IMR-90 (cell line): Measurements from ENCODE around the gene DLX6.

Experiments
- CEBPB ChIP-seq: IDR thresholded peaks from 2 replicates; pipeline ENCODE4 v1.6.1; 2012; ENCODE audit warnings: low read depth, low read length, improper control_type of control experiment
- CHD1 ChIP-seq: IDR thresholded peaks from 2 replicates; pipeline ENCODE4 v1.6.1; 2012; ENCODE audit warnings: low read depth, low read length, improper control_type of control experiment
- CTCF ChIP-seq: conservative IDR thresholded peaks from 2 replicates; pipeline ENCODE4 v1.5.1; 2012; ENCODE audit warnings: mild to moderate bottlenecking, low read depth, low read length, improper control_type of control experiment
- FOS ChIP-seq: fragments of 150-350 bp; IDR thresholded peaks from 2 replicates; pipeline ENCODE4 v1.6.1; 2016; ENCODE audit warnings: low read depth, low read length
- MAFK ChIP-seq: IDR thresholded peaks from 2 replicates; pipeline ENCODE4 v1.6.1; 2012; ENCODE audit warnings: low read depth, low read length, improper control_type of control experiment
- MAZ ChIP-seq: IDR thresholded peaks from 2 replicates; pipeline ENCODE4 v1.6.1; 2012; ENCODE audit warnings: low read depth, mild to moderate bottlenecking, low read length, improper control_type of control experiment, moderate library complexity, borderline replicate concordance
- MXI1 ChIP-seq: IDR thresholded peaks from 2 replicates; pipeline ENCODE4 v1.6.1; 2012; ENCODE audit warnings: low read depth, mild to moderate bottlenecking, low read length, moderate library complexity, borderline replicate concordance
- POLR2A ChIP-seq: IDR thresholded peaks from 2 replicates; pipeline ENCODE4 v1.6.1; 2012; ENCODE audit warnings: mild to moderate bottlenecking, low read depth, low read length
- RAD21 ChIP-seq: IDR thresholded peaks from 2 replicates; pipeline ENCODE4 v1.6.1; 2012; ENCODE audit warnings: low read length, improper control_type of control experiment
- RCOR1 ChIP-seq: IDR thresholded peaks from 2 replicates; pipeline ENCODE4 v1.6.1; 2012; ENCODE audit warnings: mild to moderate bottlenecking, low read length, improper control_type of control experiment; ENCODE audit not compliant: insufficient replicate concordance
- RFX5 ChIP-seq: IDR thresholded peaks from 2 replicates; pipeline ENCODE4 v1.8.0; 2012; ENCODE audit warnings: low read depth, mild to moderate bottlenecking, low read length, moderate library complexity
- SMC3 ChIP-seq: fragments of 150-350 bp; IDR thresholded peaks from 2 replicates; pipeline ENCODE4 v1.6.1; 2016; ENCODE audit warnings: low read depth, mild to moderate bottlenecking, antibody characterized with exemption, low read length, moderate library complexity
- TF ChIP-seq, protein P1 (sequence below): fragments of 150-350 bp; IDR thresholded peaks from 2 replicates; pipeline ENCODE4 v1.6.1; 2017; ENCODE audit warnings: mild to moderate bottlenecking, antibody characterized with exemption, low read length, low read depth
- TF ChIP-seq, protein P2 (sequence below): fragments of 150-350 bp; IDR thresholded peaks from 2 replicates; pipeline ENCODE4 v1.6.1; 2016; ENCODE audit warnings: low read depth, mild to moderate bottlenecking, low read length, moderate library complexity, borderline replicate concordance

DNA sequence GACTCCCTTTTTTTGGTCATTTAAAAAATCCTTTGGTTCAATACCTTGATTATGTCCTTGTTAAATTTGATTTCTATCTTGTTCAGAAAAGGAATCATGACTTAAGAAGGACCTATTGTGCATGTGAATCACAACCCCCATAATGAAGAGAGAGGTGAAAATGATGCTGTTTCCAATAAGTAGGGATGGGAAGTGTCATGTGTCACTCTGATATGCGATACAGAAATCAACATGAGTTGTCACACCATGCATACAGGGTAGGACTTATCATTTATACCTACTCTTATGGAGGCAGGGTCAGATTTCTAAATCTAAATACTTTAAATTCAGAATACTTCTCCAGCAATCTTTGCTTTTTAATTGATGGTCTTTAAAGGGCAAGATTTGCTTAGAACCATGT is 19.4 kb upstream of the DLX6 start:
- TF ChIP-seq RAD21, result no peak
- no peak for TF ChIP-seq CTCF
- no peak for TF ChIP-seq POLR2A
- TF ChIP-seq FOS, result no peak
- no peak for TF ChIP-seq CEBPB
- TF ChIP-seq, protein P1, sequence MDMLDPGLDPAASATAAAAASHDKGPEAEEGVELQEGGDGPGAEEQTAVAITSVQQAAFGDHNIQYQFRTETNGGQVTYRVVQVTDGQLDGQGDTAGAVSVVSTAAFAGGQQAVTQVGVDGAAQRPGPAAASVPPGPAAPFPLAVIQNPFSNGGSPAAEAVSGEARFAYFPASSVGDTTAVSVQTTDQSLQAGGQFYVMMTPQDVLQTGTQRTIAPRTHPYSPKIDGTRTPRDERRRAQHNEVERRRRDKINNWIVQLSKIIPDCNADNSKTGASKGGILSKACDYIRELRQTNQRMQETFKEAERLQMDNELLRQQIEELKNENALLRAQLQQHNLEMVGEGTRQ, result no peak
- TF ChIP-seq MXI1, result no peak
- TF ChIP-seq RFX5, result no peak
- no peak for TF ChIP-seq CHD1
- no peak for TF ChIP-seq SMC3
- no peak for TF ChIP-seq MAFK
- TF ChIP-seq RCOR1, result no peak
- TF ChIP-seq, protein P2, sequence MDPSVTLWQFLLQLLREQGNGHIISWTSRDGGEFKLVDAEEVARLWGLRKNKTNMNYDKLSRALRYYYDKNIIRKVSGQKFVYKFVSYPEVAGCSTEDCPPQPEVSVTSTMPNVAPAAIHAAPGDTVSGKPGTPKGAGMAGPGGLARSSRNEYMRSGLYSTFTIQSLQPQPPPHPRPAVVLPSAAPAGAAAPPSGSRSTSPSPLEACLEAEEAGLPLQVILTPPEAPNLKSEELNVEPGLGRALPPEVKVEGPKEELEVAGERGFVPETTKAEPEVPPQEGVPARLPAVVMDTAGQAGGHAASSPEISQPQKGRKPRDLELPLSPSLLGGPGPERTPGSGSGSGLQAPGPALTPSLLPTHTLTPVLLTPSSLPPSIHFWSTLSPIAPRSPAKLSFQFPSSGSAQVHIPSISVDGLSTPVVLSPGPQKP, result no peak
- TF ChIP-seq MAZ, result no peak
